ENCODE measurements around the gene ACOXL. TPM values are rescaled to one million over a fixed set of nuclear protein-coding genes. Genes with fewer than 3 reads are reported as not detected.

Gene ACOXL
- total RNA-seq, 4 donors from 2014 or later: 1.2 to 10.6 (median 2.1) TPM

DNA sequence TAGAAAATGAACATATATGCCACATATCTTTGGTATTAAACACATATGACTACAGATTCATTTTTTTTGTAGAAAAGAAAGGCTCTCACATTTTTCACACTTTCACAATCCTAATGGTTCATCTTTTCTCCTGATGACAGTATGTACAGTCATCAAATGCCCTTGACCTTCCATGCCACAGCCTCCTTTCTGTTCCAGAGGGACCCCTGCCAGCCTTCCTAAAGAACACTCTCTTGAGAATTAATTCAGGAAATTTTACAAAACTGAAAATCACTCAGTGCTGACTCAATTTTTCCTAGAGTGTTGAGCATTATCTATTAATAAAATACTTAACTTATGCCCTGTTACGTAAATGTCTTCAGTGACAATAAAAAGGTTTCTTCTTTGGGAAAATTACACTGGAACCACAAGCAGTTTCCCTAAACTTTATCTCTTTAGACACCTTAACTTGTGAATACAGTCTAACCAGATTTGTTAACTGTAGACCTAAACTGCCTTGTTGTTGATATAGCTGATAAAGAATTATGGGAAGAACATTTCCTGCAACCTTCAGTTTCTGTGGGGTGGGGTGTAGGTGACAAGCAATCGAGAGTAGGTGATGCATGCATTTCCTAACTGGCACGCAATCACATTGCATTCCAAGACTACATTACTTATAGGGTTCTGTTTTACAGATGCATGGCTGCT, 15.3 kb upstream of the ACOXL start:
- H3K27me3 ChIP-seq: no peaks in the 10 kb centered on the region
- TF ChIP-seq, protein P1, sequence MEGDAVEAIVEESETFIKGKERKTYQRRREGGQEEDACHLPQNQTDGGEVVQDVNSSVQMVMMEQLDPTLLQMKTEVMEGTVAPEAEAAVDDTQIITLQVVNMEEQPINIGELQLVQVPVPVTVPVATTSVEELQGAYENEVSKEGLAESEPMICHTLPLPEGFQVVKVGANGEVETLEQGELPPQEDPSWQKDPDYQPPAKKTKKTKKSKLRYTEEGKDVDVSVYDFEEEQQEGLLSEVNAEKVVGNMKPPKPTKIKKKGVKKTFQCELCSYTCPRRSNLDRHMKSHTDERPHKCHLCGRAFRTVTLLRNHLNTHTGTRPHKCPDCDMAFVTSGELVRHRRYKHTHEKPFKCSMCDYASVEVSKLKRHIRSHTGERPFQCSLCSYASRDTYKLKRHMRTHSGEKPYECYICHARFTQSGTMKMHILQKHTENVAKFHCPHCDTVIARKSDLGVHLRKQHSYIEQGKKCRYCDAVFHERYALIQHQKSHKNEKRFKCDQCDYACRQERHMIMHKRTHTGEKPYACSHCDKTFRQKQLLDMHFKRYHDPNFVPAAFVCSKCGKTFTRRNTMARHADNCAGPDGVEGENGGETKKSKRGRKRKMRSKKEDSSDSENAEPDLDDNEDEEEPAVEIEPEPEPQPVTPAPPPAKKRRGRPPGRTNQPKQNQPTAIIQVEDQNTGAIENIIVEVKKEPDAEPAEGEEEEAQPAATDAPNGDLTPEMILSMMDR (IDR thresholded peaks at IDR 0.05): no peak
- no peak for TF ChIP-seq POLR2A (IDR thresholded peaks at IDR 0.05)
- no peak overlapping the region for H3K4me3 ChIP-seq (replicated peaks in 1 of 3)
- H3K4me1 ChIP-seq: no peaks in the 10 kb centered on the region
- H3K36me3 ChIP-seq: no peaks in the 10 kb centered on the region
- no peaks in the 10 kb centered on the region for H3K9me3 ChIP-seq
- 63 to 85% methylated on average over 3 of the region's 3 CpGs for WGBS, 2 donors
- DNase-seq: no peak
- no peak overlapping the region for H3K27ac ChIP-seq
- intact Hi-C loops (cut with DNase I): no loop called here

DNA sequence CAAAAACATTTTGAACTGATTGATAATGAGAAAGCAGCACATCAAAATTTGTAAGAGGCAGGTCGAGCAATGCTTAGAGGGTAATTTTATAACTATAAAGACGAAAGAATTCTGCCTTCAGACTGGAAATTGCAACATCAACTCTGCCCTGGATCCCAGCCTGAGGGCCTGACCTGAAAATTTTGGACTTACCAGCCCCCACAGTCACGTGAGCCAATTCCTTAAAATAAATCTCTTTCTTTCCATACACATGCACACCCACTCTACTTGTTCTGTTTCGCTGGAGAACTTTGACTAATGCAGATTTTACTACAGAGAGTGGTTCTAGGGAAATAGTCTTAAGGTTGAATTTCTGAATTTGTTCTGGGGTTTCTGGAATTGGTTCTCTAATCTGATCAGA, 14.6 kb upstream of the ACOXL start:
- no peaks in the 10 kb centered on the region for H3K4me1 ChIP-seq
- H3K27me3 ChIP-seq: no peaks in the 10 kb centered on the region
- H3K4me3 ChIP-seq (replicated peaks in 1 of 3): no peak overlapping the region
- H3K27ac ChIP-seq: no peak overlapping the region
- intact Hi-C loops (cut with DNase I): no loop called here
- WGBS, 2 donors: 69 to 76% methylated on average over 4 of the region's 4 CpGs
- no peaks in the 10 kb centered on the region for H3K36me3 ChIP-seq
- TF ChIP-seq, protein P1 (IDR thresholded peaks at IDR 0.05): no peak
- no peak for TF ChIP-seq POLR2A (IDR thresholded peaks at IDR 0.05)
- no peak for DNase-seq
- H3K9me3 ChIP-seq: no peaks in the 10 kb centered on the region

DNA sequence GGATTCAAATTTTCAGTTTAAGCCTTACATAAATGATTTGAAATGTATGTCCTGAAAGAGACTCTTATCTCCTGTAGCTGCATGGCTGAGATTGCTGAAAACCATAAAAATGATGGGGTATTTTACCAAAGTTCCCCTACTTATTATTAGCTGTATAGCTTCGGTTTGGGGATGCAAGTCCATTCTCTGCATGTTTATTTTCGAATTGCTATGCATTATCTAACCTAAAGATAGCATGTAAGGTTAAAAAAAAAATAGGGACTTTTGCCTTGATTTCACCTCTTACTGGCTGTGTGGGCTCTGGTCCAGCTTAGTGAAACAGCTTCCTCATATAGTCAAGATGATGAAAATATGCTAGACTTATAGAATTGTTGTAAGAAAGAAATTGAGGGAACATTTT, 14.0 kb upstream of the ACOXL start:
- Histone ChIP-seq H3K4me1 (no peaks in the 10 kb centered on the region), H3K27ac (no peak overlapping the region), H3K9me3 (no peaks in the 10 kb centered on the region), H3K27me3 (no peaks in the 10 kb centered on the region), H3K36me3 (no peaks in the 10 kb centered on the region), H3K4me3 (replicated peaks in 1 of 3) (no peak overlapping the region)
- 86 to 91% methylated on average over 2 of the region's 2 CpGs for WGBS, 2 donors
- intact Hi-C loops (cut with DNase I): no loop called here
- no peak for DNase-seq
- TF ChIP-seq, protein P1 (IDR thresholded peaks at IDR 0.05): no peak
- TF ChIP-seq POLR2A (IDR thresholded peaks at IDR 0.05): no peak

DNA sequence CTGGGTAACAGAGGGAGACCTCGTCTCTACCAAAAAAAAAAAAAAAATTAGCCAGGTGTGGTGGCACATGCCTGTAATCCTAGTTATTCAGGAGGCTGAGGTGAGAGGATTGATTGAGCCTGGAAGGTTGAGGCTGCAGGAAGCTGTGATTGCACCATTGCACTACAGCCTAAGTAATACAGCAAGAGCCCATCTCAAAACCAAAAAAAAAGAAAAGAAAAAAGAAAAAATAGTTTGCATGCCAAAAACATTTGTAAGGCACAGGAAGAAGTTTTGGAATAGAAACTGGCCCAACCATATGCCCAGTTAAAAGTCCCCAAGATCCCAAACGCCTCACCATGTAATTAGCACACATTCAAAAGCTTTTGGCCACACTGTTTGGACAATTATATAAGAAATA, 13.4 kb upstream of the ACOXL start:
- WGBS, 2 donors: 76 to 77% methylated on average over 2 of the region's 2 CpGs
- no peaks in the 10 kb centered on the region for H3K36me3 ChIP-seq
- no peaks in the 10 kb centered on the region for H3K27me3 ChIP-seq
- no peaks in the 10 kb centered on the region for H3K9me3 ChIP-seq
- no peak overlapping the region for H3K4me3 ChIP-seq (replicated peaks in 1 of 3)
- intact Hi-C loops (cut with DNase I): no loop called here
- DNase-seq: no peak
- no peak overlapping the region for H3K27ac ChIP-seq
- TF ChIP-seq POLR2A (IDR thresholded peaks at IDR 0.05): no peak
- TF ChIP-seq, protein P1 (IDR thresholded peaks at IDR 0.05): no peak
- no peaks in the 10 kb centered on the region for H3K4me1 ChIP-seq

DNA sequence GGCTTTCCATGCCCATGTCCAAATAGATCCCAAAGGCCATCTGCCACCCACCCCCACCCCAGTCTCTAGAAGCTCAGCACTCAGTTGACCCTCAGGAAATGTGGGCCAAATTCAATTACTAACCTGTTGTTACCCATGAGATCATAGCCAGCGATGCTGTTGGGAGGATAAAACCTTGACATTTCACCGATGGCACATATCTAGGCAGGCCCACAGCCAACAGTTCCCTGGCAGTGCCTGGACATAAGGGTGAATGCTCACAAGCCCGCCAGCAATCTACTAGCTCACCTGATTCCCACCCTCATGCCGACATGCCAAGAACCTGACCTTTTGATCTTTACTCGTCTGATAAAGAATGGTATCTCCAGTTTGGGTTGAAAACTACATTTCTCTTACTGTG, 11.8 kb upstream of the ACOXL start:
- Histone ChIP-seq H3K4me1 (peaks cover 0 to 5% of the 10 kb centered on the region in 2 donors), H3K27me3 (no peaks in the 10 kb centered on the region), H3K9me3 (no peaks in the 10 kb centered on the region), H3K4me3 (replicated peaks in 1 of 3) (no peak overlapping the region), H3K36me3 (no peaks in the 10 kb centered on the region), H3K27ac (no peak overlapping the region)
- TF ChIP-seq, protein P1 (IDR thresholded peaks at IDR 0.05): no peak
- TF ChIP-seq POLR2A (IDR thresholded peaks at IDR 0.05): no peak
- intact Hi-C loops (cut with DNase I): no loop called here
- WGBS, 2 donors: 93 to 94% methylated on average over 5 of the region's 5 CpGs
- no peak for DNase-seq
